Measurements from ENCODE around the gene DDX5. TPM values are rescaled to one million over a fixed set of nuclear protein-coding genes. Genes with fewer than 3 reads are reported as not detected.

The DDX5 gene
- total RNA-seq, 1 donor from 2014 or later = 382 TPM

- peak; percentile 71 for DNase-seq (ENCODE audit: low read depth, low spot score)
These were observed 57.2 kb downstream of the DDX5 start, which contains the start of gene MILR1 for GRCh38 chr17:64448665-64449512. Gene MILR1 (plus strand): TSS chr17:64449115. CDS start chr17:64449169, 54 bp downstream.

Other genes starting within 250 kb of the DDX5 start
- gene TEX2, start 243.0 kb downstream of the DDX5 start, total RNA-seq = 27.6 and 31.3 TPM in 2 replicates
- 1,023 and 1,361 TPM in 2 replicates for gene PECAM1, start 115.4 kb downstream of the DDX5 start, total RNA-seq
- 3.3 and 4.6 TPM in 2 replicates for gene MILR1, start 57.2 kb downstream of the DDX5 start, total RNA-seq
- gene POLG2, start 9.2 kb downstream of the DDX5 start, total RNA-seq = 6.3 and 11.4 TPM in 2 replicates
- 13.6 and 15.7 TPM in 2 replicates for gene CEP95, start 688 bp upstream of the DDX5 start, total RNA-seq
- gene SMURF2, start 156.0 kb upstream of the DDX5 start, total RNA-seq = 259 and 322 TPM in 2 replicates

All from pulmonary artery endothelial cell (primary cell).